HG03066 (cell line): ENCODE results near the gene KRTAP12-2.
"Not testable (repeated sequence)": the region's sequence is repeated elsewhere in the genome, so short reads cannot be mapped to it uniquely, and the experiment has no call there.

Experiments used
- ATAC-seq: cut with Tn5 transposase; IDR thresholded peaks from one replicate; pipeline ENCODE4 v1.9.1; 2021; ENCODE audit warnings: low read depth; ENCODE audit not compliant: unreplicated experiment

Gene KRTAP12-2

GRCh38 chr21:44702973-44703730 lies 36.4 kb upstream of the KRTAP12-2 start:
- ATAC-seq, result no peak

- ATAC-seq, result no peak
These were observed 35.6 kb upstream of the KRTAP12-2 start for GRCh38 chr21:44702111-44702972.

- ATAC-seq, result no peak
These were observed 34.8 kb upstream of the KRTAP12-2 start for GRCh38 chr21:44701541-44701940.

- ATAC-seq, result no peak
These were observed 34.3 kb upstream of the KRTAP12-2 start for GRCh38 chr21:44701023-44701400.

GRCh38 chr21:44700101-44701022 lies 33.6 kb upstream of the KRTAP12-2 start:
- no peak for ATAC-seq

- no peak for ATAC-seq
These were observed 32.8 kb upstream of the KRTAP12-2 start for GRCh38 chr21:44699502-44700001.

GRCh38 chr21:44697811-44698734 lies 31.3 kb upstream of the KRTAP12-2 start:
- ATAC-seq, result no peak

- ATAC-seq, result not testable (repeated sequence)
These were observed 30.6 kb upstream of the KRTAP12-2 start, which contains the start of gene KRTAP10-12 for GRCh38 chr21:44697172-44697810. TSS of gene KRTAP10-12 (plus strand) at chr21:44697172. CDS start at chr21:44697202, 30 bp downstream.

- no peak for ATAC-seq
These were observed 29.8 kb upstream of the KRTAP12-2 start for GRCh38 chr21:44696572-44696971.

- no peak for ATAC-seq
These were observed 28.9 kb upstream of the KRTAP12-2 start for GRCh38 chr21:44695641-44696040.

GRCh38 chr21:44695184-44695583 lies 28.5 kb upstream of the KRTAP12-2 start:
- ATAC-seq, result no peak

- ATAC-seq, result no peak
These were observed 28.0 kb upstream of the KRTAP12-2 start for GRCh38 chr21:44694776-44695175.

GRCh38 chr21:44692798-44693512 lies 26.2 kb upstream of the KRTAP12-2 start:
- ATAC-seq, result no peak

GRCh38 chr21:44691686-44692085 lies 25.0 kb upstream of the KRTAP12-2 start:
- ATAC-seq, result no peak

- ATAC-seq, result not testable (repeated sequence)
These were observed 23.0 kb upstream of the KRTAP12-2 start for GRCh38 chr21:44689740-44690139.

GRCh38 chr21:44687671-44688070 lies 20.9 kb upstream of the KRTAP12-2 start:
- no peak for ATAC-seq

GRCh38 chr21:44686843-44687561 lies 20.3 kb upstream of the KRTAP12-2 start:
- ATAC-seq, result no peak
